Measurements from ENCODE around the gene LDLRAD3.

Gene LDLRAD3

GRCh38 chr11:36238036-36238631 lies 294.3 kb downstream of the LDLRAD3 start:
- Histone ChIP-seq H3K36me3 (ENCODE audit: insufficient read depth, low read length) (no peaks in the 10 kb centered on the region), H3K4me3 (ENCODE audit: low read depth in 1 of 2, low read length in 2 of 2) (no peak overlapping the region), H4K20me1 (ENCODE audit: insufficient read depth, low read length) (no peaks in the 10 kb centered on the region), H2AFZ (ENCODE audit: low read depth, low read length) (no peak overlapping the region), H3K9me3 (ENCODE audit: insufficient read depth, low read length, severe bottlenecking) (no peaks in the 10 kb centered on the region), H3K9ac (ENCODE audit: low read depth, low read length) (no peak overlapping the region), H3K27ac (ENCODE audit: low read length) (no peak overlapping the region), H3K27me3 (ENCODE audit: insufficient read depth, low read length, poor library complexity) (peaks cover 6% of the 10 kb centered on the region), H3K4me2 (ENCODE audit: insufficient read depth, low read length) (no peak overlapping the region), H3K79me2 (ENCODE audit: insufficient read depth, low read length) (no peaks in the 10 kb centered on the region), H3K4me1 (ENCODE audit: insufficient read depth, low read length) (no peaks in the 10 kb centered on the region)
- TF ChIP-seq CTCF (IDR thresholded peaks at IDR 0.05; ENCODE audit: borderline replicate concordance, extremely low read depth, low read length, poor library complexity, severe bottlenecking): no peak
- no peak for TF ChIP-seq EZH2 (IDR thresholded peaks at IDR 0.05; ENCODE audit: borderline replicate concordance, low read depth, low read length, severe bottlenecking)
- DNase-seq: no peak
- ATAC-seq (ENCODE audit: insufficient read depth, low read depth): no peak

DNA sequence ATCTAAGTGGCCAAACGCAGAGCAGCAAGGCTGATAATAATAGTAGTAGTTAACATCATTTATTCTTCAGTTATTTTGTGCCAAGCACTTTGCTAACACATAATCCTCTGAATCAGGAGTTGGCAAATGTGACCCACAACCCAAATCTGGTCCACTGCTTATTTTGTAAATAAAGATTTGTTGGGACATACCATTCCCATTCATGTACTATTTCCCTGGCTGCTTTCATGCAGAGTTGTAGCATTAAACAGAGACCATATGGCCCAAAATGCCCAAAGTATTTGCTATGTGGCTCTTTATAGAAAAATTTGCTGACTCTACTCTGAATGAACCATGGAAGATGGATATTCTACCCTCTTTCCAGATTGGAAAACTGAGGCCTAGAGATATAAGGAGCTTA lies 295.0 kb downstream of the LDLRAD3 start:
- no peaks in the 10 kb centered on the region for H3K4me1 ChIP-seq (ENCODE audit: insufficient read depth, low read length)
- H3K79me2 ChIP-seq (ENCODE audit: insufficient read depth, low read length): no peaks in the 10 kb centered on the region
- H3K27me3 ChIP-seq (ENCODE audit: insufficient read depth, low read length, poor library complexity): peaks cover 11% of the 10 kb centered on the region
- no peaks in the 10 kb centered on the region for H3K36me3 ChIP-seq (ENCODE audit: insufficient read depth, low read length)
- no peaks in the 10 kb centered on the region for H4K20me1 ChIP-seq (ENCODE audit: insufficient read depth, low read length)
- no peaks in the 10 kb centered on the region for H3K9me3 ChIP-seq (ENCODE audit: insufficient read depth, low read length, severe bottlenecking)
- H3K4me2 ChIP-seq (ENCODE audit: insufficient read depth, low read length): no peak overlapping the region
- H2AFZ ChIP-seq (ENCODE audit: low read depth, low read length): no peak overlapping the region
- H3K27ac ChIP-seq (ENCODE audit: low read length): no peak overlapping the region
- DNase-seq: no peak
- H3K9ac ChIP-seq (ENCODE audit: low read depth, low read length): no peak overlapping the region
- ATAC-seq (ENCODE audit: insufficient read depth, low read depth): no peak
- H3K4me3 ChIP-seq (ENCODE audit: low read depth in 1 of 2, low read length in 2 of 2): no peak overlapping the region
- TF ChIP-seq CTCF (IDR thresholded peaks at IDR 0.05; ENCODE audit: borderline replicate concordance, extremely low read depth, low read length, poor library complexity, severe bottlenecking): no peak
- no peak for TF ChIP-seq EZH2 (IDR thresholded peaks at IDR 0.05; ENCODE audit: borderline replicate concordance, low read depth, low read length, severe bottlenecking)

DNA sequence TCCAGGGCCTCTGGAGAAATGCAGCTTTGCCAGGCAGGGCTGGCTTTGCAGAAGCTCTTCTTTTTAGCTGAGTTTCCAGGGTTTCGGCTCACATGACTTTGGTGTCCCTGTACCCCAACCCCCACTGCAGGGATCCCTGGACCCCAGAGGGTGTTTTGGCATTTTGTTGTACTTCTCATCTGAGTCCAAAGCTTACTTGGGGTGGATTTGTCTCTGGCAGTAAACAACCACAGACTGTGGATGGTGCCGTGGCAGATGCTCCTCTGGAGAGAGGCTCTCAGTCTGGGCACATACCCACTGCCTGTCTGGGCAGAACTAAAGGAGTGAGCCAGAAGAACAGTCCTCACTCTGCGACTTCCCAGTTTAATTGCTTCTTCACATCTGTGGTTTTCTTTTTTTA lies 295.8 kb downstream of the LDLRAD3 start:
- no peaks in the 10 kb centered on the region for H3K9me3 ChIP-seq (ENCODE audit: insufficient read depth, low read length, severe bottlenecking)
- H4K20me1 ChIP-seq (ENCODE audit: insufficient read depth, low read length): no peaks in the 10 kb centered on the region
- H3K4me1 ChIP-seq (ENCODE audit: insufficient read depth, low read length): no peaks in the 10 kb centered on the region
- ATAC-seq (ENCODE audit: insufficient read depth, low read depth) (no peak), DNase-seq (no peak)
- no peak overlapping the region for H3K4me2 ChIP-seq (ENCODE audit: insufficient read depth, low read length)
- H3K4me3 ChIP-seq (ENCODE audit: low read depth in 1 of 2, low read length in 2 of 2): no peak overlapping the region
- no peaks in the 10 kb centered on the region for H3K36me3 ChIP-seq (ENCODE audit: insufficient read depth, low read length)
- no peak overlapping the region for H3K9ac ChIP-seq (ENCODE audit: low read depth, low read length)
- no peak for TF ChIP-seq CTCF (IDR thresholded peaks at IDR 0.05; ENCODE audit: borderline replicate concordance, extremely low read depth, low read length, poor library complexity, severe bottlenecking)
- no peak overlapping the region for H2AFZ ChIP-seq (ENCODE audit: low read depth, low read length)
- H3K27ac ChIP-seq (ENCODE audit: low read length): no peak overlapping the region
- peaks cover 11% of the 10 kb centered on the region for H3K27me3 ChIP-seq (ENCODE audit: insufficient read depth, low read length, poor library complexity)
- H3K79me2 ChIP-seq (ENCODE audit: insufficient read depth, low read length): no peaks in the 10 kb centered on the region

DNA sequence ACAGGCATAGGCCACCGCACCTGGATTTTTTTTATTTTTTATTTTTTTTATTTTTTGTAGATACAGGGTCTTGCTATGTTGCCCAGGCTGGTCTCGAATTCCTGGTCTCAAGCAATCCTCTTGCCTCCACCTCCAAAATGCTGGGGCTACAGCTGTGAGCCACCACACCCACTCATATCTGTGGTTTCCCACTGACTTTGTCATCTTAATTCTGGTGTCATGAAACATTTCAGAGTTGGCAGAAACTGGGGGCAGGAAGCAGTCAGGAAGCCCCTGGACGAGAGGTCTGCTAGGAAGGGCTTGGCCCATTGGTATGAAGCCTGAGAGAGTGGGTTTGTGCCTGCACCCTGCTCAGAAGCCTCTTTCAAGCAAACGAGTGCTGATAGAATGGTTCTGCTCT lies 296.3 kb downstream of the LDLRAD3 start:
- Histone ChIP-seq H3K4me1 (ENCODE audit: insufficient read depth, low read length) (no peaks in the 10 kb centered on the region), H3K9me3 (ENCODE audit: insufficient read depth, low read length, severe bottlenecking) (no peaks in the 10 kb centered on the region), H3K27ac (ENCODE audit: low read length) (no peak overlapping the region), H2AFZ (ENCODE audit: low read depth, low read length) (no peak overlapping the region), H3K9ac (ENCODE audit: low read depth, low read length) (no peak overlapping the region), H3K4me3 (ENCODE audit: low read depth in 1 of 2, low read length in 2 of 2) (no peak overlapping the region), H4K20me1 (ENCODE audit: insufficient read depth, low read length) (no peaks in the 10 kb centered on the region), H3K79me2 (ENCODE audit: insufficient read depth, low read length) (no peaks in the 10 kb centered on the region), H3K4me2 (ENCODE audit: insufficient read depth, low read length) (no peak overlapping the region), H3K36me3 (ENCODE audit: insufficient read depth, low read length) (no peaks in the 10 kb centered on the region), H3K27me3 (ENCODE audit: insufficient read depth, low read length, poor library complexity) (peaks cover 11% of the 10 kb centered on the region)
- no peak for ATAC-seq (ENCODE audit: insufficient read depth, low read depth)
- no peak for TF ChIP-seq CTCF (IDR thresholded peaks at IDR 0.05; ENCODE audit: borderline replicate concordance, extremely low read depth, low read length, poor library complexity, severe bottlenecking)
- no peak for TF ChIP-seq EZH2 (IDR thresholded peaks at IDR 0.05; ENCODE audit: borderline replicate concordance, low read depth, low read length, severe bottlenecking)
- no peak for DNase-seq

All from DND-41 (cell line).